ENCODE measurements around the gene MKLN1.
"Not testable (repeated sequence)": the region's sequence is repeated elsewhere in the genome, so short reads cannot be mapped to it uniquely, and the experiment has no call there.

The MKLN1 gene

GRCh38 chr7:131320603-131321002, 7.1 kb upstream of the MKLN1 start:
- DNase-seq = no peak

- DNase-seq = no peak
Observed at GRCh38 chr7:131321656-131322055, 6.0 kb upstream of the MKLN1 start.

- no peak for DNase-seq
Observed at GRCh38 chr7:131322061-131322460, 5.6 kb upstream of the MKLN1 start.

- DNase-seq = no peak
Observed at GRCh38 chr7:131322861-131323260, 4.8 kb upstream of the MKLN1 start.

- DNase-seq = no peak
Observed at GRCh38 chr7:131325179-131325840, 2.4 kb upstream of the MKLN1 start.

- DNase-seq = no peak
Observed at GRCh38 chr7:131326576-131326975, 1.1 kb upstream of the MKLN1 start.

- DNase-seq = peak; percentile 18
Observed at GRCh38 chr7:131327049-131327625, 539 bp upstream of the MKLN1 start.

- DNase-seq = no peak
Observed at GRCh38 chr7:131328377-131329175, 900 bp downstream of the MKLN1 start.

GRCh38 chr7:131329176-131329570, 1.5 kb downstream of the MKLN1 start:
- no peak for DNase-seq

GRCh38 chr7:131330299-131330698, 2.6 kb downstream of the MKLN1 start:
- no peak for DNase-seq

GRCh38 chr7:131331806-131332205, 4.1 kb downstream of the MKLN1 start:
- DNase-seq = no peak

GRCh38 chr7:131332729-131333128, 5.1 kb downstream of the MKLN1 start:
- not testable (repeated sequence) for DNase-seq

GRCh38 chr7:131335639-131336381, 8.1 kb downstream of the MKLN1 start:
- no peak for DNase-seq

GRCh38 chr7:131336956-131337355, 9.3 kb downstream of the MKLN1 start:
- DNase-seq = no peak

- DNase-seq = no peak
Observed at GRCh38 chr7:131338173-131338572, 10.5 kb downstream of the MKLN1 start.

GRCh38 chr7:131338691-131339390, 11.2 kb downstream of the MKLN1 start:
- no peak for DNase-seq

- DNase-seq = no peak
Observed at GRCh38 chr7:131341690-131342089, 14.0 kb downstream of the MKLN1 start.

- no peak for DNase-seq
Observed at GRCh38 chr7:131342864-131343442, 15.3 kb downstream of the MKLN1 start.

GRCh38 chr7:131346885-131347592, 19.4 kb downstream of the MKLN1 start:
- DNase-seq = no peak

- no peak for DNase-seq
Observed at GRCh38 chr7:131352032-131352431, 24.4 kb downstream of the MKLN1 start.

GRCh38 chr7:131354390-131354789, 26.7 kb downstream of the MKLN1 start:
- DNase-seq = no peak
